Measurements from ENCODE around the gene CSTPP1.

Gene CSTPP1

DNA sequence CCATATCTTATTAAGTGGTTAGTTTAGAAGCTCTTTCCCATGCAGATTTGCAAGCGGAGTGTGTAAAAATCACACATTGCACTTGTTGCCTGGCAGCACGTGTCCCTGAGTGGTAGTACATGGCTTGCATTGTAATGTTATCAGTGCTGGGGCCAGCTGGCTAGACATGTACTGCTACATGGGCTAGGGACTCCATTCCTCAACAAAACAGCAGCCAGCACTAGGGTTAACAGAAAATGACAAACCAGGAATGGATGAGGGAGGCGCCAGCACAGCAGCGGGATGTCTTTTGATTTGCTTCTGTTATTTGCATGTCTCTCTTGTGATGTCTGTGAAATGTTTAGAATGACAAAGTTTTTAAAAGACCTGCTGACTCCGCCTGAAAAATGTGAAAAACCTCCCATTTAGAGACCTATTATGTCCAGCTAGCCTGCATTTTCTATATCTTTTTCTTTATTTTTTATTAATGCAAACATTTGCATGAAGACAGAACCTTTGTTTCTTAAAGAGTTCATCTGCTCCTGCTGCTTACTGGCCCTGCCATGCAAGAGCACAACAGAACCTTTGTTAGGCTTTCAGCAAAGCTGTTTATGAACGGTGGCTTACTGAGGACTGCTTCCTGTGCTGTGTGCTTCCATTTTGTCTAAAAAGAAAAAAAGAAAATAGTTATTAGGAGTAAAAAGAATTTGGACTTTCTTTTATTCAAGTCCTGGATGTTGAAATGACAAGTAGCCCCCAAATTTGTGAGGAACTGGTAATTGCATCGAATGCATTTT is 40.7 kb downstream of the CSTPP1 start:
- H3F3A ChIP-seq (ENCODE audit: control insufficient read depth, insufficient read depth): no peaks in the 10 kb centered on the region
- no peak overlapping the region for H3K4me2 ChIP-seq (ENCODE audit: low read length)
- no peaks in the 10 kb centered on the region; the same call in 1 of the 2 replicates for H3K36me3 ChIP-seq (ENCODE audit: control insufficient read depth, low read length)
- H3K9me2 ChIP-seq (replicated peaks; ENCODE audit: control insufficient read depth, low read length): no peaks in the 10 kb centered on the region
- no peaks in the 10 kb centered on the region for H4K20me1 ChIP-seq (ENCODE audit: control insufficient read depth, insufficient read depth, low read depth, low read length)
- H3K9me3 ChIP-seq (ENCODE audit: control insufficient read depth, insufficient read depth, low read length): no peaks in the 10 kb centered on the region
- H3K4me3 ChIP-seq (ENCODE audit: low read length): no peak overlapping the region
- no peaks in the 10 kb centered on the region for H3K79me2 ChIP-seq (ENCODE audit: control insufficient read depth, low read length)
- no peaks in the 10 kb centered on the region for H3K27me3 ChIP-seq (ENCODE audit: control insufficient read depth, low read length)
- H3K4me1 ChIP-seq (ENCODE audit: control insufficient read depth, low read length): peaks cover 11% of the 10 kb centered on the region
- H3K27ac ChIP-seq (ENCODE audit: low read depth, low read length): no peak overlapping the region
- TF ChIP-seq EZH2phosphoT487 (IDR thresholded peaks at IDR 0.05; ENCODE audit: borderline replicate concordance, low read length): no peak
- TF ChIP-seq, protein P1, sequence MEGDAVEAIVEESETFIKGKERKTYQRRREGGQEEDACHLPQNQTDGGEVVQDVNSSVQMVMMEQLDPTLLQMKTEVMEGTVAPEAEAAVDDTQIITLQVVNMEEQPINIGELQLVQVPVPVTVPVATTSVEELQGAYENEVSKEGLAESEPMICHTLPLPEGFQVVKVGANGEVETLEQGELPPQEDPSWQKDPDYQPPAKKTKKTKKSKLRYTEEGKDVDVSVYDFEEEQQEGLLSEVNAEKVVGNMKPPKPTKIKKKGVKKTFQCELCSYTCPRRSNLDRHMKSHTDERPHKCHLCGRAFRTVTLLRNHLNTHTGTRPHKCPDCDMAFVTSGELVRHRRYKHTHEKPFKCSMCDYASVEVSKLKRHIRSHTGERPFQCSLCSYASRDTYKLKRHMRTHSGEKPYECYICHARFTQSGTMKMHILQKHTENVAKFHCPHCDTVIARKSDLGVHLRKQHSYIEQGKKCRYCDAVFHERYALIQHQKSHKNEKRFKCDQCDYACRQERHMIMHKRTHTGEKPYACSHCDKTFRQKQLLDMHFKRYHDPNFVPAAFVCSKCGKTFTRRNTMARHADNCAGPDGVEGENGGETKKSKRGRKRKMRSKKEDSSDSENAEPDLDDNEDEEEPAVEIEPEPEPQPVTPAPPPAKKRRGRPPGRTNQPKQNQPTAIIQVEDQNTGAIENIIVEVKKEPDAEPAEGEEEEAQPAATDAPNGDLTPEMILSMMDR (IDR thresholded peaks at IDR 0.05; ENCODE audit: low read depth, low read length, poor library complexity, severe bottlenecking): no peak

DNA sequence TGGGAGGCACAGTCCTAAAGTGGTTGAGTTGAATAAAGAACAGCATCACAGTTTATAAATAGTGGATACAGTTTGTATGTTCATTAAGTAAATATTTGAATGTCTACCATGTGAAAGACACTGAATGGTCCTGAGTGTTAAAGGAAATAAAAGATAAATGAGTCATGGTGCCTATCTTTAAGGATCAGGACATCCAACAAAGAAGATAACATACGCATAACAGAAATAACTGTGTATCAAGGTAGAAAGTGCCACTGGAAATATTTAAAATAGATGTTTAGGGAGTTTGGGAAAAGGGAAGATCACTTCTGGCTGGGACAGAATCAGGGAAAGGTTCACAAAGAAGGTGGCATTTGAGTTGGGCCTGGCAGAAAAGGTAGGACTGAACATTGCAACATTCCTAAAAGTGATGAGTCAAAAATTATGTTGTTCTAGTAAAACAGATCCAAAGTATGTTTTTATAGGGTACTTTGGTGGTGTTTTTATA is 41.5 kb downstream of the CSTPP1 start:
- Histone ChIP-seq H3K9me3 (ENCODE audit: control insufficient read depth, insufficient read depth, low read length) (no peaks in the 10 kb centered on the region), H4K20me1 (ENCODE audit: control insufficient read depth, insufficient read depth, low read depth, low read length) (no peaks in the 10 kb centered on the region), H3K4me3 (ENCODE audit: low read length) (no peak overlapping the region), H3K27ac (ENCODE audit: low read depth, low read length) (no peak overlapping the region), H3K4me2 (ENCODE audit: low read length) (no peak overlapping the region), H3K4me1 (ENCODE audit: control insufficient read depth, low read length) (peaks cover 11% of the 10 kb centered on the region), H3K79me2 (ENCODE audit: control insufficient read depth, low read length) (no peaks in the 10 kb centered on the region), H3K27me3 (ENCODE audit: control insufficient read depth, low read length) (no peaks in the 10 kb centered on the region), H3K36me3 (ENCODE audit: control insufficient read depth, low read length) (no peaks in the 10 kb centered on the region; the same call in 1 of the 2 replicates), H3K9me2 (replicated peaks; ENCODE audit: control insufficient read depth, low read length) (no peaks in the 10 kb centered on the region), H3F3A (ENCODE audit: control insufficient read depth, insufficient read depth) (no peaks in the 10 kb centered on the region)
- TF ChIP-seq EZH2phosphoT487 (IDR thresholded peaks at IDR 0.05; ENCODE audit: borderline replicate concordance, low read length): no peak
- TF ChIP-seq, protein P1 (IDR thresholded peaks at IDR 0.05; ENCODE audit: low read depth, low read length, poor library complexity, severe bottlenecking): no peak

DNA sequence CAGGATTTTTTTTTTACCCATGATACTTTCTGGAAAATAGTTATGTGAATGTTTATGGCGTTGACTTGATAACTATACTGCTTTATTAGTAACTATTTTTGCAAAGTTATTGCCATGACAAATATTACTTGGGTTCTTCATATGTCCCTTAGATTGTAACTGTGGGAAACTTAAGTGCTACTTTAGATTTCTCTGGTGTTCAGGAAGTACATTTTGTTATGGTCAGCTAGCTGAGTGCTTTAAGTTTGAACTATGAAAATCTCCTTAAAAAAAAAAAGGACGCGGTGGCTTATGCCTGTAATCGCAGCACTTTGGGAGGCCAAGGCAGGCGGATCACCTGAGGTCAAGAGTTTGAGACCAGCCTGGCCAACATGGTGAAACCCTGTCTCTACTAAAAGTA is 42.8 kb downstream of the CSTPP1 start:
- H3K9me2 ChIP-seq (replicated peaks; ENCODE audit: control insufficient read depth, low read length): no peaks in the 10 kb centered on the region
- H3K4me2 ChIP-seq (ENCODE audit: low read length): no peak overlapping the region
- H3K36me3 ChIP-seq (ENCODE audit: control insufficient read depth, low read length): no peaks in the 10 kb centered on the region
- H3K9me3 ChIP-seq (ENCODE audit: control insufficient read depth, insufficient read depth, low read length): no peaks in the 10 kb centered on the region
- H3K79me2 ChIP-seq (ENCODE audit: control insufficient read depth, low read length): no peaks in the 10 kb centered on the region
- no peak for TF ChIP-seq EZH2phosphoT487 (IDR thresholded peaks at IDR 0.05; ENCODE audit: borderline replicate concordance, low read length)
- TF ChIP-seq, protein P1 (IDR thresholded peaks at IDR 0.05; ENCODE audit: low read depth, low read length, poor library complexity, severe bottlenecking): no peak
- H3K4me3 ChIP-seq (ENCODE audit: low read length): no peak overlapping the region
- peaks cover 11% of the 10 kb centered on the region for H3K4me1 ChIP-seq (ENCODE audit: control insufficient read depth, low read length)
- H3K27me3 ChIP-seq (ENCODE audit: control insufficient read depth, low read length): no peaks in the 10 kb centered on the region
- H4K20me1 ChIP-seq (ENCODE audit: control insufficient read depth, insufficient read depth, low read depth, low read length): no peaks in the 10 kb centered on the region
- no peak overlapping the region for H3K27ac ChIP-seq (ENCODE audit: low read depth, low read length)
- no peaks in the 10 kb centered on the region for H3F3A ChIP-seq (ENCODE audit: control insufficient read depth, insufficient read depth)

All from DOHH2 (cell line).